ENCODE results near the gene FMN1. TPM values are rescaled to one million over a fixed set of nuclear protein-coding genes. Genes with fewer than 3 reads are reported as not detected.
A peak's percentile ranks its signal among the peaks of the same experiment; 100 is the strongest.

The FMN1 gene
- total RNA-seq, 1 donor from 2014 or later, result 4.0 TPM

DNA sequence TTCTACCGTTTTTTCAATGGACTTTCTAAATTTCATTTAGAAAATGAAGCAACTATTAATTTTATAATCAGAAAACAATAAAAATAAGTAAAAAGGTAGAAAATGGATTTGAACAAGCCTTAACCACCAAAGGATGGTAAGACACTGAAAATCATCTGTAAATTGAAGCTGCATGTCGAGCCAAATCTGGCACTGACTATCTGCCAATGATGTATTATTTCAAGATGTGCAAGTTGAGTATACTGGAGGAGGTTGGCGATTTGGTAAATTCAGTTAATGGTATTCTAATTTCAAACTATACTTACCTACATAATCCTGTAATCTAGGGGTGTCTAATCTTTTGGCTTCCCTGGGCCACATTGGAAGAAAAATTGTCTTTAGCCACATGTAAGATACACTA lies 93.5 kb downstream of the FMN1 start:
- no peaks in the 10 kb centered on the region for H3K36me3 Mint-ChIP-seq (ENCODE audit: low read depth)
- H3K9me3 Mint-ChIP-seq (ENCODE audit: low read depth), result no peaks in the 10 kb centered on the region
- no peak for DNase-seq (ENCODE audit: low spot score)
- no peak overlapping the region for H3K27ac Mint-ChIP-seq (ENCODE audit: unreplicated experiment)
- TF ChIP-seq, protein P1, sequence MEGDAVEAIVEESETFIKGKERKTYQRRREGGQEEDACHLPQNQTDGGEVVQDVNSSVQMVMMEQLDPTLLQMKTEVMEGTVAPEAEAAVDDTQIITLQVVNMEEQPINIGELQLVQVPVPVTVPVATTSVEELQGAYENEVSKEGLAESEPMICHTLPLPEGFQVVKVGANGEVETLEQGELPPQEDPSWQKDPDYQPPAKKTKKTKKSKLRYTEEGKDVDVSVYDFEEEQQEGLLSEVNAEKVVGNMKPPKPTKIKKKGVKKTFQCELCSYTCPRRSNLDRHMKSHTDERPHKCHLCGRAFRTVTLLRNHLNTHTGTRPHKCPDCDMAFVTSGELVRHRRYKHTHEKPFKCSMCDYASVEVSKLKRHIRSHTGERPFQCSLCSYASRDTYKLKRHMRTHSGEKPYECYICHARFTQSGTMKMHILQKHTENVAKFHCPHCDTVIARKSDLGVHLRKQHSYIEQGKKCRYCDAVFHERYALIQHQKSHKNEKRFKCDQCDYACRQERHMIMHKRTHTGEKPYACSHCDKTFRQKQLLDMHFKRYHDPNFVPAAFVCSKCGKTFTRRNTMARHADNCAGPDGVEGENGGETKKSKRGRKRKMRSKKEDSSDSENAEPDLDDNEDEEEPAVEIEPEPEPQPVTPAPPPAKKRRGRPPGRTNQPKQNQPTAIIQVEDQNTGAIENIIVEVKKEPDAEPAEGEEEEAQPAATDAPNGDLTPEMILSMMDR (IDR thresholded peaks at IDR 0.05), result no peak
- no peaks in the 10 kb centered on the region for H3K27me3 Mint-ChIP-seq (ENCODE audit: low read depth)
- no peak overlapping the region for H3K4me3 Mint-ChIP-seq (ENCODE audit: unreplicated experiment)
- peaks cover 34% of the 10 kb centered on the region for H3K4me1 Mint-ChIP-seq (ENCODE audit: low read depth)

DNA sequence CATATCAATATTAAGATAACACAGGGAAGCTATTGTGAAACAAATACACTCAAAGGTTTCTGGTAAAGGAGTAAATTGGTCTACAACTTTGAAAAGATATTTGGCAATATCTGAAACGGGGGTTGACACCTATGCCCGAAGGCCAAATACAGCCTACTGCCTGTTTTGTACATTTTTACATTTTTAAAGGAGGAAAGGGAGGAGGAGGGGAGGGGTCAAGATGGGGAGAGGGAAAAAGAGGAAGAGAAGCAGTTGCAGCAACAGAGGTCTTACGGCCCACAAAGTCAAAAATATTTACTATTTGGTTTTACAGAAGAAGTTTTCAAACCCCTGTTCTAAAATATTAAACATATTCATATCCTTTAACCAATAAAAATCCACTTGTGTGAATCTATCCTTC lies 94.2 kb downstream of the FMN1 start:
- TF ChIP-seq, protein P1 (IDR thresholded peaks at IDR 0.05), result no peak
- Mint-ChIP-seq H3K9me3 (ENCODE audit: low read depth) (no peaks in the 10 kb centered on the region), H3K27me3 (ENCODE audit: low read depth) (no peaks in the 10 kb centered on the region), H3K36me3 (ENCODE audit: low read depth) (no peaks in the 10 kb centered on the region), H3K4me3 (ENCODE audit: unreplicated experiment) (no peak overlapping the region), H3K4me1 (ENCODE audit: low read depth) (peaks cover 34% of the 10 kb centered on the region), H3K27ac (ENCODE audit: unreplicated experiment) (no peak overlapping the region)
- DNase-seq (ENCODE audit: low spot score), result no peak

DNA sequence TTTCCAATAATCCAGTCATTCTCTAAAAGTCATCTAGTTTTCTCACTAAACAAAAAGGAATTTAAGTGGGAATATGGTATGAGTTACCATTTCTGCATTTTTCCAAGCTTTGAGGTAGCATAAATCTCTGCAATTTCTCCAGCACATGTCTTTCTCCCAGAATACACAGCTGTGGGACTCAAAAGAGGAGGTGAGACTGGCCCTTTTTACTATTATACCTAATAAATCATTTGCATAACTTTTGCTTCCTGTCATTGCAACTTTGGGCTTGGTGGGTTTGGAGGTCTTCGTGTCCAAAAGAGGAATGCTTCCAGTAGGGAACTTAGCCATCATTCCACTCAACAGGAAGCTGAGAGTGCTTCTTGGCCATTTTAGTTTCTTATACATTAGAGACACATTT lies 94.8 kb downstream of the FMN1 start:
- TF ChIP-seq, protein P1 (IDR thresholded peaks at IDR 0.05), result no peak
- no peak overlapping the region for H3K4me3 Mint-ChIP-seq (ENCODE audit: unreplicated experiment)
- H3K4me1 Mint-ChIP-seq (ENCODE audit: low read depth), result peaks cover 36% of the 10 kb centered on the region
- no peaks in the 10 kb centered on the region for H3K36me3 Mint-ChIP-seq (ENCODE audit: low read depth)
- H3K27me3 Mint-ChIP-seq (ENCODE audit: low read depth), result no peaks in the 10 kb centered on the region
- no peak for DNase-seq (ENCODE audit: low spot score)
- H3K9me3 Mint-ChIP-seq (ENCODE audit: low read depth), result no peaks in the 10 kb centered on the region
- H3K27ac Mint-ChIP-seq (ENCODE audit: unreplicated experiment), result no peak overlapping the region

GRCh38 chr15:33099213-33099612 lies 95.3 kb downstream of the FMN1 start:
- H3K27me3 Mint-ChIP-seq (ENCODE audit: low read depth), result no peaks in the 10 kb centered on the region
- DNase-seq (ENCODE audit: low spot score), result no peak
- H3K36me3 Mint-ChIP-seq (ENCODE audit: low read depth), result no peaks in the 10 kb centered on the region
- no peak overlapping the region for H3K4me3 Mint-ChIP-seq (ENCODE audit: unreplicated experiment)
- no peak overlapping the region for H3K27ac Mint-ChIP-seq (ENCODE audit: unreplicated experiment)
- no peaks in the 10 kb centered on the region for H3K9me3 Mint-ChIP-seq (ENCODE audit: low read depth)
- TF ChIP-seq, protein P1 (IDR thresholded peaks at IDR 0.05), result no peak
- peaks cover 37% of the 10 kb centered on the region for H3K4me1 Mint-ChIP-seq (ENCODE audit: low read depth)

DNA sequence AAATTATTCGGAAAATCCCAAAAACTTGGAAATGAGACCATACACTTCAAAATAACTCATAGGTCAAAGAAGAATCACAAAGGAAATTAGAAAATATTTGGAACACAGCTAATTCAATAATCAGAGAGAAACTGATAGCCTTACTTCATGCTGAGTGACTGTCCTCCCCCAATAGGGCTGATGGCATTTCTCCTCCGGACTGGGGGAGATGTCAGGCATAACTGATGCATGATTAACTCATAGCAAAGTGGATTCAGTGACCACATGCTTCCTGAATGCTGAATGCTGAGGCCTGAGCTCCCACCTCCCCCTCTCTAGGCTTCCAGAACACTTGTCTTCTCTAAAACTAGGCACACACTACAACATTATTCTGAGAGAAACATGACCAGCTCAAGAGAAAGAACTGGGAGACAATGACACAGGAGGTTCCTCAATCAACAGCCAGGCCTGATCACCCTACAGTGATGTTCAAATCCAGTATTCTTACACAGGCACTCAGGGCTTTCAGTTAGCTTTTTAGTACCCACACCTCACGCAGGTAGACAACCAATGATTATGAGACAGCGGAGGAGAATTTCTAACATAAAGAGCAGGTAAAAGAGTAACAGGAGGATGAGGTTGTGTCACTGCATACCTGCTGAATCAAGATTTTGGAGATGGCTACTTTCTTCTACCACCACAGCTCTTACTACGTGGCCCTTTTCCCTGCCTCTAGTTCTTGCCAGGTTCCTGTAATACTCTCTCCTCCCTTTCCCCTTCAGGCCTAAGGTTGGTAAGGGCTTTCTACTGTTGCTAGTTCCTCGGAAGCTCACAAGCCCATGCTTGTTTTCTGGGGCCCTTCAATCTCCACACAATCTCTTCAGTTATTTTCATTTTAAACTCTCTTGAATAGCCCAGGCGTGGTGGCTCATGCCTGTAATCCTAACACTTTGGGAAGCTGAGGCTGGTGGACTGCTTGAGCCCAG lies 96.1 kb downstream of the FMN1 start:
- Mint-ChIP-seq H3K36me3 (ENCODE audit: low read depth) (no peaks in the 10 kb centered on the region), H3K9me3 (ENCODE audit: low read depth) (no peaks in the 10 kb centered on the region), H3K27ac (ENCODE audit: unreplicated experiment) (peak overlapping the region; percentile 35), H3K27me3 (ENCODE audit: low read depth) (no peaks in the 10 kb centered on the region), H3K4me1 (ENCODE audit: low read depth) (peaks cover 38% of the 10 kb centered on the region), H3K4me3 (ENCODE audit: unreplicated experiment) (no peak overlapping the region)
- no peak for DNase-seq (ENCODE audit: low spot score)
- TF ChIP-seq, protein P1 (IDR thresholded peaks at IDR 0.05), result no peak

Measured in chondrocyte (in vitro differentiated cells).